Measurements from ENCODE around the gene PPP1R1C. TPM values are rescaled to one million over a fixed set of nuclear protein-coding genes. Genes with fewer than 3 reads are reported as not detected.
"Not testable (repeated sequence)": the region's sequence is repeated elsewhere in the genome, so short reads cannot be mapped to it uniquely, and the experiment has no call there.

PPP1R1C gene
- total RNA-seq, 6 experiments from 2014 or later = 0.31 to 0.48 (median 0.39) TPM; not detected in 2

GRCh38 chr2:181959508-181959907 lies 26.1 kb upstream of the PPP1R1C start:
- TF ChIP-seq, protein P1, sequence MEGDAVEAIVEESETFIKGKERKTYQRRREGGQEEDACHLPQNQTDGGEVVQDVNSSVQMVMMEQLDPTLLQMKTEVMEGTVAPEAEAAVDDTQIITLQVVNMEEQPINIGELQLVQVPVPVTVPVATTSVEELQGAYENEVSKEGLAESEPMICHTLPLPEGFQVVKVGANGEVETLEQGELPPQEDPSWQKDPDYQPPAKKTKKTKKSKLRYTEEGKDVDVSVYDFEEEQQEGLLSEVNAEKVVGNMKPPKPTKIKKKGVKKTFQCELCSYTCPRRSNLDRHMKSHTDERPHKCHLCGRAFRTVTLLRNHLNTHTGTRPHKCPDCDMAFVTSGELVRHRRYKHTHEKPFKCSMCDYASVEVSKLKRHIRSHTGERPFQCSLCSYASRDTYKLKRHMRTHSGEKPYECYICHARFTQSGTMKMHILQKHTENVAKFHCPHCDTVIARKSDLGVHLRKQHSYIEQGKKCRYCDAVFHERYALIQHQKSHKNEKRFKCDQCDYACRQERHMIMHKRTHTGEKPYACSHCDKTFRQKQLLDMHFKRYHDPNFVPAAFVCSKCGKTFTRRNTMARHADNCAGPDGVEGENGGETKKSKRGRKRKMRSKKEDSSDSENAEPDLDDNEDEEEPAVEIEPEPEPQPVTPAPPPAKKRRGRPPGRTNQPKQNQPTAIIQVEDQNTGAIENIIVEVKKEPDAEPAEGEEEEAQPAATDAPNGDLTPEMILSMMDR (IDR thresholded peaks at IDR 0.05) = no peak
- no peak overlapping the region for H3K4me3 Mint-ChIP-seq
- no peak for DNase-seq
- no peak overlapping the region for H3K27ac Mint-ChIP-seq
- H3K4me1 Mint-ChIP-seq (ENCODE audit: low read depth) = peaks cover 60% of the 10 kb centered on the region
- H3K27me3 Mint-ChIP-seq (ENCODE audit: insufficient read depth) = no peaks in the 10 kb centered on the region
- peaks cover 10% of the 10 kb centered on the region for H3K36me3 Mint-ChIP-seq (ENCODE audit: low read depth)
- no peaks in the 10 kb centered on the region for H3K9me3 Mint-ChIP-seq

DNA sequence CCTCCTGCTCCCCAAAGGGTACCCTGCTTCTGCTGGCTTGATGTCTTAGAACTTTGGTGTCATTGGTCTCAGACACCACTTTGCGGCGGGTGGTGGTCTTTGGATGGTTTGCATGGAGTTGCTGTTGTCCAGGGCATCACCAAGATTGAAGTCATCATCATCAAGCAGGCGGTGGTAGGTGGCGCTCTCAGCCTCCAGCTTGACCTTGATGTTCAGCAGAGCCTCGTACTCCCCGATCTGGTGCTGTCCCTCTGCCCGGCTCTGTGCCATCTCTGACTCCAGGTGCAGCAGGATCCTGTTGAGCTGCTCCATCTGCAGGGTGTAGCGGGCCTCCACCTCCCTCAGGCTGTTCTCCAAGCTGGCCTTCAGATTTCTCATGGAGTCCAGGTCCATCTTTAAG lies 24.5 kb upstream of the PPP1R1C start:
- H3K9me3 Mint-ChIP-seq; H3K4me3 Mint-ChIP-seq; DNase-seq; H3K27ac Mint-ChIP-seq; H3K27me3 Mint-ChIP-seq (ENCODE audit: insufficient read depth): not testable (repeated sequence)
- Mint-ChIP-seq H3K36me3 (ENCODE audit: low read depth) (peaks cover 10% of the 10 kb centered on the region), H3K4me1 (ENCODE audit: low read depth) (peaks cover 47% of the 10 kb centered on the region)

GRCh38 chr2:181962142-181962541 lies 23.5 kb upstream of the PPP1R1C start:
- Mint-ChIP-seq H3K36me3 (ENCODE audit: low read depth) (peaks cover 5% of the 10 kb centered on the region), H3K9me3 (no peaks in the 10 kb centered on the region), H3K4me3 (no peak overlapping the region), H3K27ac (no peak overlapping the region), H3K27me3 (ENCODE audit: insufficient read depth) (no peaks in the 10 kb centered on the region), H3K4me1 (ENCODE audit: low read depth) (peaks cover 37% of the 10 kb centered on the region)
- TF ChIP-seq, protein P1 (IDR thresholded peaks at IDR 0.05) = no peak
- DNase-seq = no peak

GRCh38 chr2:181970160-181970794 lies 15.4 kb upstream of the PPP1R1C start:
- DNase-seq = no peak
- Mint-ChIP-seq H3K9me3 (no peaks in the 10 kb centered on the region), H3K36me3 (ENCODE audit: low read depth) (peaks cover 5% of the 10 kb centered on the region), H3K4me1 (ENCODE audit: low read depth) (peaks cover 21% of the 10 kb centered on the region), H3K27me3 (ENCODE audit: insufficient read depth) (peaks cover 2% of the 10 kb centered on the region; the same call in 1 of the 2 replicates), H3K4me3 (no peak overlapping the region), H3K27ac (no peak overlapping the region)
- TF ChIP-seq, protein P1 (IDR thresholded peaks at IDR 0.05) = no peak

GRCh38 chr2:181971032-181971431 lies 14.6 kb upstream of the PPP1R1C start:
- Mint-ChIP-seq H3K27ac (no peak overlapping the region), H3K36me3 (ENCODE audit: low read depth) (peaks cover 5% of the 10 kb centered on the region; the same call in 1 of the 2 replicates), H3K9me3 (no peaks in the 10 kb centered on the region), H3K4me3 (no peak overlapping the region), H3K27me3 (ENCODE audit: insufficient read depth) (peaks cover 2% of the 10 kb centered on the region; the same call in 1 of the 2 replicates), H3K4me1 (ENCODE audit: low read depth) (peaks cover 21% of the 10 kb centered on the region)
- DNase-seq = no peak
- TF ChIP-seq, protein P1 (IDR thresholded peaks at IDR 0.05) = no peak

DNA sequence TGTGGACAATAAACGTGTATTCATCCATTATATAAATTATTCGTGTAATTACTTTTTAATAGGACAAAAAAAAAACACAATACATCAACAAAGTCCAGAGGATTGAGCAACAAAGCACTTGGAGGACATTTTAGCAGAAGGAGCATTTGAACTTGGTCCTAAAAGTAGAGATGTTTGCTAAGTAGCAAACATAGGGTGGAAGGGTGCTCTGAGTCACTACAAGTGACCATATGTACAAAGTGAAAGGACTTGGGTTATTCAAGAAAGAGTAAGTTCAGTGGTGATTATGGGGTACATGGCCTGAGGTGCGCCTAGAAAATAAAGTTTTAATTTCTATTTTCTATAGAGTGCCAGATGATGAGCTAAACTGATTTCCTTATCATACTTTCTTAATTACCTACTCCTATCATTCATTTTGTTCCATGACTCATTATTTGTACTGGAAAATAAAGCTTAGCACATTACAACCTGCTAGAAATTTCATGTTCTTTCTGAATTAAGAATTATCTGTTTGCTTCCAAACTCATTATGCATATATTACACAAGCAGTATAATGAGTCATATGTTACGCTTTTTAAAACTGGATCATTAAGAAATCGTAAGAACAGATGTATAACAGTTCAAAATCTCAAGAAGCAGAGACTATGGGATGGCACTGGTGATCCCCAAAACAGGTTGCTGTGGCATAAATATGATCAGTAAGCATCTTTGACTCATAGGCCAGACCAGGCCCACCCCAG lies 13.1 kb upstream of the PPP1R1C start:
- DNase-seq = no peak
- peak overlapping the region; percentile 71 for H3K27ac Mint-ChIP-seq

More for the DNA sequence above, 13.1 kb upstream of the PPP1R1C start:
- peaks cover 5% of the 10 kb centered on the region; the same call in 1 of the 2 replicates for H3K36me3 Mint-ChIP-seq (ENCODE audit: low read depth)
- peaks cover 2% of the 10 kb centered on the region; the same call in 1 of the 2 replicates for H3K27me3 Mint-ChIP-seq (ENCODE audit: insufficient read depth)
- TF ChIP-seq, protein P1 (IDR thresholded peaks at IDR 0.05) = no peak
- H3K4me3 Mint-ChIP-seq = peak overlapping the region; percentile 52
- H3K4me1 Mint-ChIP-seq (ENCODE audit: low read depth) = peaks cover 28% of the 10 kb centered on the region
- no peaks in the 10 kb centered on the region for H3K9me3 Mint-ChIP-seq
